Measurements from ENCODE around the gene ALDH2.
"Not testable (repeated sequence)": the region's sequence is repeated elsewhere in the genome, so short reads cannot be mapped to it uniquely, and the experiment has no call there.

The ALDH2 gene

GRCh38 chr12:111766608-111767361 is at the start of gene ALDH2:
Gene ALDH2, plus strand, starts transcription at chr12:111766933. Its CDS starts 50 bp downstream, at chr12:111766983.
- DNase-seq (ENCODE audit: low read depth in 2 of 2), result peak in 1 of 2 donors; percentile 9

- not testable (repeated sequence) for DNase-seq (ENCODE audit: low read depth in 2 of 2)
Observed at GRCh38 chr12:111719316-111719715, 47.4 kb upstream of the ALDH2 start.

- DNase-seq (ENCODE audit: low read depth in 2 of 2), result no peak
Observed at GRCh38 chr12:111720457-111720856, 46.3 kb upstream of the ALDH2 start.

GRCh38 chr12:111723646-111724360 is 42.9 kb upstream of the ALDH2 start:
- DNase-seq (ENCODE audit: low read depth in 2 of 2), result not testable (repeated sequence)

GRCh38 chr12:111728795-111729194 is 37.9 kb upstream of the ALDH2 start:
- no peak for DNase-seq (ENCODE audit: low read depth in 2 of 2)

GRCh38 chr12:111730420-111730819 is 36.3 kb upstream of the ALDH2 start:
- DNase-seq (ENCODE audit: low read depth in 2 of 2), result no peak

GRCh38 chr12:111732786-111733185 is 33.9 kb upstream of the ALDH2 start:
- DNase-seq (ENCODE audit: low read depth in 2 of 2), result no peak

- no peak for DNase-seq (ENCODE audit: low read depth in 2 of 2)
Observed at GRCh38 chr12:111733340-111733915, 33.3 kb upstream of the ALDH2 start.

GRCh38 chr12:111739524-111739923 is 27.2 kb upstream of the ALDH2 start:
- DNase-seq (ENCODE audit: low read depth in 2 of 2), result not testable (repeated sequence)

- no peak for DNase-seq (ENCODE audit: low read depth in 2 of 2)
Observed at GRCh38 chr12:111741235-111741812, 25.4 kb upstream of the ALDH2 start.

GRCh38 chr12:111745211-111745610 is 21.5 kb upstream of the ALDH2 start:
- no peak for DNase-seq (ENCODE audit: low read depth in 2 of 2)

GRCh38 chr12:111747333-111747732 is 19.4 kb upstream of the ALDH2 start:
- DNase-seq (ENCODE audit: low read depth in 2 of 2), result no peak

- DNase-seq (ENCODE audit: low read depth in 2 of 2), result no peak
Observed at GRCh38 chr12:111748151-111748672, 18.5 kb upstream of the ALDH2 start.

- no peak for DNase-seq (ENCODE audit: low read depth in 2 of 2)
Observed at GRCh38 chr12:111748867-111749266, 17.9 kb upstream of the ALDH2 start.

- no peak for DNase-seq (ENCODE audit: low read depth in 2 of 2)
Observed at GRCh38 chr12:111749391-111749790, 17.3 kb upstream of the ALDH2 start.

GRCh38 chr12:111753144-111753881 is 13.4 kb upstream of the ALDH2 start:
- no peak for DNase-seq (ENCODE audit: low read depth in 2 of 2)

GRCh38 chr12:111754671-111755070 is 12.1 kb upstream of the ALDH2 start:
- DNase-seq (ENCODE audit: low read depth in 2 of 2), result no peak

- DNase-seq (ENCODE audit: low read depth in 2 of 2), result no peak
Observed at GRCh38 chr12:111756196-111756595, 10.5 kb upstream of the ALDH2 start.

GRCh38 chr12:111756681-111757080 is 10.1 kb upstream of the ALDH2 start:
- no peak for DNase-seq (ENCODE audit: low read depth in 2 of 2)

GRCh38 chr12:111757361-111758119 is 9.2 kb upstream of the ALDH2 start:
- no peak for DNase-seq (ENCODE audit: low read depth in 2 of 2)

- no peak for DNase-seq (ENCODE audit: low read depth in 2 of 2)
Observed at GRCh38 chr12:111758120-111758561, 8.6 kb upstream of the ALDH2 start.
